Stimulated activated effector memory CD8-positive, alpha-beta T cell treated with anti-CD3 and anti-CD28 coated beads, Interleukin-12 subunit alpha, Interleukin-12 subunit beta, amount 100 ng/mL, for 72 hours (primary cell): ENCODE results near the gene PBRM1.
A peak's percentile ranks its signal among the peaks of the same experiment; 100 is the strongest.

ENCODE experiments used
- ATAC-seq: fragments of 150-1000 bp; cut with Tn5 transposase; 2 replicates; pipeline ENCODE4 v1.10.0; 2021
- DNase-seq, 2 donors: peaks; one replicate each; pipeline ENCODE4 v3.0.0; 2021 to 2022; ENCODE audit warnings: low spot score in 2 of 2
- H3K27ac Mint-ChIP-seq: one replicate; pipeline ENCODE4 v1.8.0; 2022; ENCODE audit warnings: mild to moderate bottlenecking, mixed read lengths
- H3K36me3 Mint-ChIP-seq: one replicate; pipeline ENCODE4 v1.8.0; 2022; ENCODE audit warnings: mild to moderate bottlenecking, mixed read lengths
- H3K4me1 Mint-ChIP-seq: one replicate; pipeline ENCODE4 v1.8.0; 2022; ENCODE audit warnings: mixed read lengths
- H3K4me3 Mint-ChIP-seq: one replicate; pipeline ENCODE4 v1.8.0; 2022; ENCODE audit warnings: mild to moderate bottlenecking, mixed read lengths
- H3K9me3 Mint-ChIP-seq: one replicate; pipeline ENCODE4 v1.8.0; 2022; ENCODE audit warnings: mixed read lengths

Gene PBRM1

GRCh38 chr3:52712291-52713212, 26.8 kb upstream of the PBRM1 start:
- no peak overlapping the region for H3K27ac Mint-ChIP-seq
- H3K36me3 Mint-ChIP-seq: peaks cover 47% of the 10 kb centered on the region
- H3K4me3 Mint-ChIP-seq: no peak overlapping the region
- H3K4me1 Mint-ChIP-seq: peaks cover 3% of the 10 kb centered on the region
- no peak for DNase-seq
- no peaks in the 10 kb centered on the region for H3K9me3 Mint-ChIP-seq
- no peak for ATAC-seq

- H3K27ac Mint-ChIP-seq: no peak overlapping the region
- no peak overlapping the region for H3K4me3 Mint-ChIP-seq
- ATAC-seq (no peak), DNase-seq (no peak)
- H3K36me3 Mint-ChIP-seq: peaks cover 52% of the 10 kb centered on the region
- H3K9me3 Mint-ChIP-seq: no peaks in the 10 kb centered on the region
- H3K4me1 Mint-ChIP-seq: peaks cover 8% of the 10 kb centered on the region
Measured at GRCh38 chr3:52710512-52710911, 24.8 kb upstream of the PBRM1 start.

GRCh38 chr3:52707585-52707984, 21.9 kb upstream of the PBRM1 start:
- H3K4me3 Mint-ChIP-seq: peak overlapping the region; percentile 97
- DNase-seq: no peak
- peaks cover 23% of the 10 kb centered on the region for H3K4me1 Mint-ChIP-seq
- H3K27ac Mint-ChIP-seq: peak overlapping the region; percentile 96
- no peaks in the 10 kb centered on the region for H3K9me3 Mint-ChIP-seq
- ATAC-seq: no peak
- peaks cover 51% of the 10 kb centered on the region for H3K36me3 Mint-ChIP-seq

GRCh38 chr3:52705688-52706686, 20.3 kb upstream of the PBRM1 start, which contains the start of the genes GLT8D1 and SPCS1:
GLT8D1 (minus strand) TSS chr3:52705791; CDS start chr3:52700460, 5,331 bp downstream.
SPCS1 (plus strand) TSS chr3:52706106; CDS start chr3:52706247, 141 bp downstream.
- H3K27ac Mint-ChIP-seq: peak within 1 kb of the TSS; percentile 96
- peaks cover 23% of the 10 kb centered on the region for H3K4me1 Mint-ChIP-seq
- H3K9me3 Mint-ChIP-seq: no peaks in the 10 kb centered on the region
- H3K36me3 Mint-ChIP-seq: peaks cover 45% of the 10 kb centered on the region
- ATAC-seq: peak; percentile 95
- H3K4me3 Mint-ChIP-seq: peak within 1 kb of the TSS; percentile 97
- DNase-seq: peak; percentile 91 to 92

GRCh38 chr3:52705438-52705687, 19.6 kb upstream of the PBRM1 start:
- peak overlapping the region; percentile 96 for H3K27ac Mint-ChIP-seq
- peaks cover 23% of the 10 kb centered on the region for H3K4me1 Mint-ChIP-seq
- no peaks in the 10 kb centered on the region for H3K9me3 Mint-ChIP-seq
- peaks cover 39% of the 10 kb centered on the region for H3K36me3 Mint-ChIP-seq
- ATAC-seq: no peak
- peak overlapping the region; percentile 97 for H3K4me3 Mint-ChIP-seq
- DNase-seq: no peak

GRCh38 chr3:52704611-52705437, 19.1 kb upstream of the PBRM1 start:
- DNase-seq (no peak), ATAC-seq (peak; percentile 0)
- Mint-ChIP-seq H3K4me1 (peaks cover 23% of the 10 kb centered on the region), H3K9me3 (no peaks in the 10 kb centered on the region), H3K36me3 (peaks cover 36% of the 10 kb centered on the region), H3K4me3 (peak overlapping the region; percentile 97), H3K27ac (peak overlapping the region; percentile 96)

- DNase-seq (no peak), ATAC-seq (no peak)
- no peak overlapping the region for H3K27ac Mint-ChIP-seq
- H3K9me3 Mint-ChIP-seq: no peaks in the 10 kb centered on the region
- H3K4me3 Mint-ChIP-seq: no peak overlapping the region
- peaks cover 23% of the 10 kb centered on the region for H3K4me1 Mint-ChIP-seq
- peaks cover 36% of the 10 kb centered on the region for H3K36me3 Mint-ChIP-seq
Measured at GRCh38 chr3:52703341-52703740, 17.6 kb upstream of the PBRM1 start.

GRCh38 chr3:52697632-52697965, 11.9 kb upstream of the PBRM1 start:
- Mint-ChIP-seq H3K9me3 (no peaks in the 10 kb centered on the region), H3K4me3 (no peak overlapping the region), H3K27ac (peak overlapping the region; percentile 77), H3K4me1 (peaks cover 35% of the 10 kb centered on the region), H3K36me3 (peaks cover 75% of the 10 kb centered on the region)
- ATAC-seq (no peak), DNase-seq (no peak)

- H3K9me3 Mint-ChIP-seq: no peaks in the 10 kb centered on the region
- ATAC-seq (no peak), DNase-seq (no peak)
- H3K4me1 Mint-ChIP-seq: peaks cover 36% of the 10 kb centered on the region
- no peak overlapping the region for H3K4me3 Mint-ChIP-seq
- peak overlapping the region; percentile 77 for H3K27ac Mint-ChIP-seq
- H3K36me3 Mint-ChIP-seq: peaks cover 80% of the 10 kb centered on the region
Measured at GRCh38 chr3:52696830-52697631, 11.3 kb upstream of the PBRM1 start.

GRCh38 chr3:52695798-52696671, 10.3 kb upstream of the PBRM1 start:
- peaks cover 36% of the 10 kb centered on the region for H3K4me1 Mint-ChIP-seq
- DNase-seq: no peak
- peaks cover 90% of the 10 kb centered on the region for H3K36me3 Mint-ChIP-seq
- no peak overlapping the region for H3K4me3 Mint-ChIP-seq
- H3K9me3 Mint-ChIP-seq: no peaks in the 10 kb centered on the region
- ATAC-seq: no peak
- peak overlapping the region; percentile 77 for H3K27ac Mint-ChIP-seq

- ATAC-seq: no peak
- no peak overlapping the region for H3K27ac Mint-ChIP-seq
- peaks cover 100% of the 10 kb centered on the region for H3K36me3 Mint-ChIP-seq
- H3K4me3 Mint-ChIP-seq: no peak overlapping the region
- peaks cover 44% of the 10 kb centered on the region for H3K4me1 Mint-ChIP-seq
- DNase-seq: no peak
- no peaks in the 10 kb centered on the region for H3K9me3 Mint-ChIP-seq
Measured at GRCh38 chr3:52694528-52695189, 8.9 kb upstream of the PBRM1 start.

GRCh38 chr3:52693071-52693470, 7.4 kb upstream of the PBRM1 start:
- ATAC-seq (no peak), DNase-seq (no peak)
- Mint-ChIP-seq H3K4me3 (no peak overlapping the region), H3K4me1 (peaks cover 59% of the 10 kb centered on the region), H3K36me3 (peaks cover 100% of the 10 kb centered on the region), H3K9me3 (no peaks in the 10 kb centered on the region), H3K27ac (peak overlapping the region; percentile 11)

GRCh38 chr3:52690560-52690959, 4.8 kb upstream of the PBRM1 start:
- Mint-ChIP-seq H3K4me3 (no peak overlapping the region), H3K9me3 (no peaks in the 10 kb centered on the region), H3K27ac (peak overlapping the region; percentile 82), H3K4me1 (peaks cover 57% of the 10 kb centered on the region), H3K36me3 (peaks cover 100% of the 10 kb centered on the region)
- no peak for ATAC-seq
- no peak for DNase-seq
